Epithelial cell of esophagus (primary cell): Measurements from ENCODE around the gene SMTN.

Source experiments
- DNase-seq: peaks from one replicate; pipeline ENCODE4 v3.0.0; 2010; ENCODE audit warnings: low read depth
- H3K4me3 ChIP-seq: 2 replicates; pipeline ENCODE4 v1.5.1; 2011; ENCODE audit warnings: mild to moderate bottlenecking, low read length, control low read depth
- CTCF ChIP-seq: IDR thresholded peaks from 2 replicates; pipeline ENCODE4 v1.5.1; 2011; ENCODE audit warnings: low read depth, mild to moderate bottlenecking, low read length, control low read depth, inconsistent platforms; ENCODE audit not compliant: insufficient read depth; ENCODE audit errors: missing control alignments

The SMTN gene

DNA sequence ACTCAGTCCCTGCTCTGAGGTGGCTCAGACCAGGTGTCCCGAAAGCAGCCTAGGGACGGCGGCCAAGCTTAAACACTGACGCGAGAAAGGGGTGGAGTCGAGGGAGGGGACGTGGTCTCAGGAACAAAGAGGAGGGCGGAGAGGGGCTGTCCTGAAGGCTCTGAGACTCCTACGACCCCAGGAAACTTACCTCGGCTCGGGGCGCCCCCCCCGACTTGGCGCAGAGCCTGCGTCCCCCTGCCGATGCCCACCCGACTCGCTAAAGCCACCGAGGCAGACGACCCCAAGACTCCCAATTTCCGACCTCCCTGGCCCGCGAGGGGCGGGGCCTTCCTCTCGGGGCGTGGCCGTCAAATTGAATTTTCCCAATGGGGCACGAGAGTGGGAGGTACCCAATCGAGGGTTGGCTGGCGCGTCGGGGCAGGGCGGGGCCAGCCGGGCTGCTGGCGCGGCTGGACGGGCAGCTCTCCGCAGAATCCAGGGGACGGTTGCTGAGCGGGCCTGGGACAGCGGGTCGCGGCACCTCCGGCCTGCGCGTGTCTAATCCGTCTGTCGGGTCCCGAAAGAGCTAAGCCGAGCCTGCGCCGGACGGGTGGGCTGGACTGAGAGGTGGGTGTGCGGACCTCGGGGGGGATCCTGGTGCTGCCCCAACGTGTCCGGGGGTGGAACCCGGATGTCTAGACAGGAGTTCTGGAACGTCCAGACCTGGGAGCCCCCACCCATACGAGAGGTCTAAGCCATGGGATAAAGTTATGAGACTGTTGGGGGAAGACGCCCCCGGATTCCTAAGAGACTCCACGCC is at the start of gene SMTN:
Gene SMTN, plus strand, starts transcription at position 471 of the 802 bp plus-strand sequence. CDS start 1,941 bp downstream, outside the sequence.
- no peak for TF ChIP-seq CTCF

DNA sequence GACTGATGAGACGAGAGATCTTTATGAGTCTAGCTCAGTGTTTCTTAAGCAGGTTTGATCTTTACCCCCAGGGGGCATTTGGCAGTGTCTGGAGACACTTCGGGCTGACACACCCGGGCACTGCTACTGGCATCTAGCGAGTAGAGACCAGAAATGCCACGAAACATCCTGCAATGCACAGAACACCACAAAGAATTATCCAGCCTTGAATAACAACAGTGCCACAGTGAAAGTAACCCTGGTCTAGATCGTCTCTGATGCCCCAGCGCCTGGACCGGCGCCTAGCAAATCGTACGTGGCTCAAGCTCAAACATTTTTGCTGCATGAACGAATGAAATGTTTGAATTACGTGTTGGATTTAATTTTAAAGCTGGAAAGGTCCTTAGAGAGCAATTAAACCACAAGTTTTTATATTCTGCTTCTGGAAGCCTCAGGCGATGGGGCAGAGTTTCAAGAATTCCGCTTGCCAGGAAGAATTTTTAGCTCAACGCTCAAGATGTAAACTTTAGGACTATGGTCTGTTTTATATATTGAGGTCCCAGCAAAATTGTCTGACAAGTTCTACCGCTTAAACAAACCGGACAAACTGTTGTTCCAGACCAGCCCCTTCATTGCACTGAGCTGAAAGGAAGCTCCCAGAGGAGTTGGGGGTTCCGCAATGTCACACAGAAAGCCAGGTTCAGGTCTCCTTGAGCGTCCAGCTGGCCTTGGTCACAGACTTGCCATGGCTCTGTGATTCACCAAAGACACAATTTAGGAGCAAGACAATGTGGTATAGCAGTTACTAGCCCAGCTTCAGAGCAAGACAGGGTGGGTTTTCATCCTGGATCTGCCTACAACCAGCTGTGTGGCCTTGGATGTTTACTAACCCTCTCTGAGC is 44.2 kb upstream of the SMTN start:
- no peak overlapping the region for H3K4me3 ChIP-seq
- peak; percentile 79 for DNase-seq
- TF ChIP-seq CTCF: peak; percentile 30

More for the DNA sequence above, at the start of gene SMTN:
- H3K4me3 ChIP-seq: peak within 1 kb of the TSS; percentile 74
- DNase-seq: peak; percentile 94

- TF ChIP-seq CTCF: no peak
- DNase-seq: no peak
- no peak overlapping the region for H3K4me3 ChIP-seq
Measured at GRCh38 chr22:31038686-31039085, 42.4 kb upstream of the SMTN start.

- H3K4me3 ChIP-seq: no peak overlapping the region
- no peak for DNase-seq
- no peak for TF ChIP-seq CTCF
Measured at GRCh38 chr22:31039393-31039792, 41.7 kb upstream of the SMTN start.

GRCh38 chr22:31040542-31041398 is 40.3 kb upstream of the SMTN start:
- TF ChIP-seq CTCF: no peak
- no peak overlapping the region for H3K4me3 ChIP-seq
- no peak for DNase-seq

DNA sequence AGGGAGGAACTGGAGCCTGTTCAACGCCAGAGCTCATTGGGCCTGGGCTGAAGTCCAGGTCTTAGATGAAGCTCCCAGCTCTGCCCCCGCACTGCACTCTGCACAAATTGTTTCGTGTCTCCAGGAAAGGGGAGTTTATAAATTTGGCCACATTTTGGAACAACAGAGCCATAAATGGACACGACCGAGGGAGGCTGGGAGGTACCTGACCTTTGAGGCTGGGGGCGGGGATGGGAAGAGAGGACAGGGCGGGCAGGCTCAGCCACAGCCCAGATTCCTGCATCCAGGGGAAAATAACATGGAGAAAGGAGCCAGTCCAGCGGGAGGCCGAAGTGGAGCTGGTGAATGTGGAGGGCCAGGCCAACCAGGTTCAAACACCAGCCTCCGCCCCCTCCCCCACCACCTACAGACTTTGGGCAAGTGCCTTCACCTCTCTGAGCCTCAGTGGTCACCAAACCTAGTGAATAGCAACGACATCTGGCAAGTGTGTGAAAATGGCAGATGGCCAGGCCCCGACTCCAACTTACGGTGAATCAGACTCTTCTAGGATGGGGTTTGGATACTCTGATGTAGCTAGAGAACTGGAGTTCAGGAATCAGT is 36.8 kb upstream of the SMTN start:
- no peak for DNase-seq
- H3K4me3 ChIP-seq: no peak overlapping the region
- TF ChIP-seq CTCF: no peak
